Fibroblast of mammary gland (primary cell): ENCODE measurements around the gene BRSK2.

Experiments
- DNase-seq: peaks from one replicate; pipeline ENCODE4 v3.0.0-alpha.2; 2010; ENCODE audit warnings: low read depth
- H3K4me3 ChIP-seq: 2 replicates; pipeline ENCODE4 v1.5.1; 2011; ENCODE audit warnings: low read depth, mild to moderate bottlenecking, low read length, moderate library complexity; ENCODE audit not compliant: control insufficient read depth
- TF ChIP-seq, protein P1 (sequence below): conservative IDR thresholded peaks from 2 replicates; pipeline ENCODE4 v1.5.1; 2011; ENCODE audit warnings: low read depth, low read length, inconsistent platforms; ENCODE audit not compliant: control insufficient read depth, insufficient read depth

Gene BRSK2

DNA sequence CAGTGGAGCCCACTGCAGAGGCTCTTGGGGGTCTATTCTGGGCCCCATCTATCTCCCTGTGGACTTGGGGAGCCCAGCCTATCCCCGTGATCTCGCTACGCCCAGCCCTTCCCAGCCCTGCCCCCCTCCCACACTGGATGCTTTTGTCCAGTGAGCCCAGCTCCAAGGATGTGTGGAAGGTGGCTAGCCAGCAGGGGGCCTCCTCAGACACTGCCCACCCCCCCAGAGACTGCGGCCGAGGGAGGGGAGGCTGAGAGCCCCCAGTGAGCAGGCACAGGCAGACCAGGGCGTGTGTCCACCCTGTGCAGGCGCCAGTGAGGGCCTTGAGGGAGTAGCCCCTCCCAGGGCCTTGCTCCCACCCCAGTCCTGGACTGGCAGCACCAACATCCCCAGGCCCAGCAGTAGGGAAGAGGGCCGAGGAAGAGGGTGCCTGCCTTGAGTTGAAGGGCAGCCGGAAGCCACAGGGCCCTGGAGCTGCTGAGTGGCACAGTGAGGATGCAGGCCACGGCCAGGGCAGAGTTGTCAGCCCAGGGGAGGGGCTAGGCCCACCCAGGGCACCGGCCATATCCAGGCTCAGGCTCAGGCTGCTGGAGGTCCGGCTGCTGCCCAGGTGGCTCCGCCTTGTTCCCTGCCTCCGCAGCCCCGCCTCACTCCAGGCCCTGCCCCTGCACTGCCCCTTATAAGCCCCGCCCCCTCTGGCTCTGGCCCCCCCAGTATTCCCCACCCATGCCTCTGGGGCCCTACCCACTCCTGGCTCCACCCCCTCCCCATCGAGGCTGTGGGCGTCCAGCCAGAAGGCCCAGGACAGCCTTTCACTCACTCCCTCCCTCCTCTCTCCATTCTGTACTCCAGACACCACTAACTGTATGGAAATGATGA, 68.8 kb downstream of the BRSK2 start:
- peak; percentile 22 for DNase-seq
- TF ChIP-seq, protein P1, sequence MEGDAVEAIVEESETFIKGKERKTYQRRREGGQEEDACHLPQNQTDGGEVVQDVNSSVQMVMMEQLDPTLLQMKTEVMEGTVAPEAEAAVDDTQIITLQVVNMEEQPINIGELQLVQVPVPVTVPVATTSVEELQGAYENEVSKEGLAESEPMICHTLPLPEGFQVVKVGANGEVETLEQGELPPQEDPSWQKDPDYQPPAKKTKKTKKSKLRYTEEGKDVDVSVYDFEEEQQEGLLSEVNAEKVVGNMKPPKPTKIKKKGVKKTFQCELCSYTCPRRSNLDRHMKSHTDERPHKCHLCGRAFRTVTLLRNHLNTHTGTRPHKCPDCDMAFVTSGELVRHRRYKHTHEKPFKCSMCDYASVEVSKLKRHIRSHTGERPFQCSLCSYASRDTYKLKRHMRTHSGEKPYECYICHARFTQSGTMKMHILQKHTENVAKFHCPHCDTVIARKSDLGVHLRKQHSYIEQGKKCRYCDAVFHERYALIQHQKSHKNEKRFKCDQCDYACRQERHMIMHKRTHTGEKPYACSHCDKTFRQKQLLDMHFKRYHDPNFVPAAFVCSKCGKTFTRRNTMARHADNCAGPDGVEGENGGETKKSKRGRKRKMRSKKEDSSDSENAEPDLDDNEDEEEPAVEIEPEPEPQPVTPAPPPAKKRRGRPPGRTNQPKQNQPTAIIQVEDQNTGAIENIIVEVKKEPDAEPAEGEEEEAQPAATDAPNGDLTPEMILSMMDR: peak; percentile 32
- no peak overlapping the region for H3K4me3 ChIP-seq

DNA sequence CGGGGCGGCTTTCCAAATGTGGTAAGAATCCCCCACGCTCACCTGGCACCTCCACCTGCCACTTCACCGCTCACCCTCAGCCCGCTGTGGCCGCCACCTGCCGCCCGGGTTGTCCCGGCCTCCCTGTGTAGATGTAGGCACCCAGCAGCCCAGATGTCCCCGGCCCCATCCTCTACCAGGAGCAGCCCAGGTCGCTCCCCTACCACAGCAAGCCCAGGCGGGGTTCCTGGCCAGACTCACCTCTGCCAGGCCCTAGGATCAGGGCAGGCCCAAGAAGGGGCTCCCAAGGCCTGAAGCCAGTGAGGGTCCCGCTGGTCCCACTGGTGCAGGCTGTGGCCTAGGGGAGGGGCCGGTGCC, 69.5 kb downstream of the BRSK2 start:
- no peak for DNase-seq
- H3K4me3 ChIP-seq: no peak overlapping the region
- TF ChIP-seq, protein P1: no peak

DNA sequence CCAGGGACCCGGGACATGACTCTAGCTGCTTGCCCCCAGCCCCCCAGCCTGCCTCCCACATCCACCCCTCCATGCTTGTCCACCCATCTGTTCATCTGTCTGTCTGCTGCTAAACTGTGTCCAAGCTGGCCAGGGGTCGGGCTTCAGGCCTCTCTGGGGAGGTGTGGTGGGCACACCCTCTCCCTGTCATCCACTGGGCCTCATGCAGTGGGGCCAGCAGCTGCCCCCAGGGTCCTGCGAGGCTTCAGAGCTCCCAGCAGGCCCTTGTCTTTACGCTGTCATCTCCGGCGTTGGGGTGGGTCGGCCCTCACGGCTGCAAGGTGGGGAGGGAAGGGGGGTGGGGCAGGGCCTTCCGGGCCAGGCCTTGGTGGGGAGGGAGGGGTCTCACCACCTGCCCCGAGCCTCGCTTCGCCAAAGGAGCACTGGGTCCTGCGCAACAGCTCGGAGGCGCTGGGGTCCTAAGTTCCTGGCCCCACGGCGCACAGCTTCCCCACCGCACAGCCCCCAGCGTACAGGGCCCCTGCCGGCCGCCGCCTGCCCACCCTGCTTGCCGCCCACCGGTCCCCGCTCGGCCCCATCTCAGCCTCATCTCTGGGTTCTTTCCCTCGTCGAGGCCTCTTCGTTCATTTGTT, 70.1 kb downstream of the BRSK2 start:
- TF ChIP-seq, protein P1: no peak
- H3K4me3 ChIP-seq: no peak overlapping the region
- no peak for DNase-seq

DNA sequence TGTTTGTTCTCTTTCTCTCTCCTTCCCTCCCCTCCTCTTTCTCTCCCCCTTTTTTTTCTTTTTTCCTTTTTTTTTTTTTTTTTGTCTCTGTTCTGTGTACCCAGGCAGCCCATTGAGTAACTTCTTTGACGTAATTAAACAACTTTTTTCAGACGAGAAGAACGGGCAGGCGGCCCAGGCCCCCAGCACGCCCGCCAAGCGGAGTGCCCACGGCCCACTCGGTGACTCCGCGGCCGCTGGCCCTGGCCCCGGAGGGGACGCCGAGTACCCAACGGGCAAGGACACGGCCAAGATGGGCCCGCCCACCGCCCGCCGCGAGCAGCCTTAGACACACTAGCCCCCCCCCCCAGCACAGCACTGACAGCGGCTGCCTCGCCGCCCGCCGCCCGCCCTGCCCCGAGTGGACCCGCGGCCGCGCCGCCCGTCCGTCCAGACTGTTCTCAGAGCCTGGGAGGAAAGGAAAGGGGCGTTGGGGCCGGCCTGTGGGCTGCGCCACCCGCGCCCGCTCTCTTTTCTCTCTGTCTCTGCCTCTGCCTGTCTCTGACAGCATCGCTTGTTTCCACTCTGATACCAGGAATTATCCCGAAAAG, 70.8 kb downstream of the BRSK2 start:
- TF ChIP-seq, protein P1: no peak
- H3K4me3 ChIP-seq: no peak overlapping the region
- DNase-seq: peak; percentile 51

DNA sequence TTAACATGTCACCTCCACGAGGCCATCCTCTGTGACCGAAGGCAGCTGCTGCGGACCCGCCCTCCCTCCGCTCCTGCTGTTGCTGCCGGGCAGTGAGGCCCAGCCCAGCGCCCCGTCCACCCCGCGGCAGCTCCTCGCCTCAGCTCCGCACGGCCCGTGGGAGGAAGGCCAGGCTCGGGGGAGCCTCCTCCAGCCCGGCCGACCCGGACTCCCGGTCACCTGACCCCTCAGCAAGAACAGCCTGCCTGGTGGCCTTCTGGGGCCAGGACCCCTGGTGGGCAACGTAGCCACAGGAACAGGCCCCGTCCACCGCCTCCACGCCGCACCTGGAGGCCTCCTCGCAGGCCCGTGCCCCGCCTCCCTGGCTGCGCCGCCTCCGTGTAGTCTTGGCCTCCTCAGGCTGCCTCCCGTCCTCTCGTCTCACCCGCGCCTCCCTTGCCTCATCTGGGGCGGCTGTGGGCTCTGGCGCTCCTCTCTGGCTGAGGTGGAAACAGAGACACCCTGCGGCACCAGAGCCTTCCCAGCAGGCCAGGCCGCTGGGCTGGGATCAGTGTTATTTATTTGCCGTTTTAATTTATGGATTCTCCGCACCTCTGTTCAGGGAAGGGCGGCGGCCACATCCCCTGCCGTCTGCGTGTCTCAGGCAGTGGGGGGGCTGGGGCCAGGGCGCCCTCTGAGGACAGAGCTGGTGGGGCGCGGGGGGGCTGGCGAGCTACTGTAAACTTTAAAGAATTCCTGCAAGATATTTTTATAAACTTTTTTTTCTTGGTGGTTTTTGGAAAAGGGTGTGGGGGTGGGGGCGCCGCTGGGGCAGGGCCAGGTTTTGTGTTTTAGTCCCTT, 71.5 kb downstream of the BRSK2 start:
- DNase-seq: peak; percentile 8
- TF ChIP-seq, protein P1: no peak
- H3K4me3 ChIP-seq: no peak overlapping the region
